ENCODE data around the gene TLN1. TPM values are rescaled to one million over a fixed set of nuclear protein-coding genes. Genes with fewer than 3 reads are reported as not detected.
A peak's percentile ranks its signal among the peaks of the same experiment; 100 is the strongest.

TLN1 gene
- total RNA-seq, 3 donors from 2014 or later = 163 to 497 (median 215) TPM

- TF ChIP-seq, protein P1, sequence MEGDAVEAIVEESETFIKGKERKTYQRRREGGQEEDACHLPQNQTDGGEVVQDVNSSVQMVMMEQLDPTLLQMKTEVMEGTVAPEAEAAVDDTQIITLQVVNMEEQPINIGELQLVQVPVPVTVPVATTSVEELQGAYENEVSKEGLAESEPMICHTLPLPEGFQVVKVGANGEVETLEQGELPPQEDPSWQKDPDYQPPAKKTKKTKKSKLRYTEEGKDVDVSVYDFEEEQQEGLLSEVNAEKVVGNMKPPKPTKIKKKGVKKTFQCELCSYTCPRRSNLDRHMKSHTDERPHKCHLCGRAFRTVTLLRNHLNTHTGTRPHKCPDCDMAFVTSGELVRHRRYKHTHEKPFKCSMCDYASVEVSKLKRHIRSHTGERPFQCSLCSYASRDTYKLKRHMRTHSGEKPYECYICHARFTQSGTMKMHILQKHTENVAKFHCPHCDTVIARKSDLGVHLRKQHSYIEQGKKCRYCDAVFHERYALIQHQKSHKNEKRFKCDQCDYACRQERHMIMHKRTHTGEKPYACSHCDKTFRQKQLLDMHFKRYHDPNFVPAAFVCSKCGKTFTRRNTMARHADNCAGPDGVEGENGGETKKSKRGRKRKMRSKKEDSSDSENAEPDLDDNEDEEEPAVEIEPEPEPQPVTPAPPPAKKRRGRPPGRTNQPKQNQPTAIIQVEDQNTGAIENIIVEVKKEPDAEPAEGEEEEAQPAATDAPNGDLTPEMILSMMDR (IDR thresholded peaks at IDR 0.05) = peak; percentile 37 to 79 (median 49)
- TF ChIP-seq POLR2A (IDR thresholded peaks at IDR 0.05) = no peak
- peak overlapping the region; percentile 94 to 95 for H3K27ac ChIP-seq
- H3K9me3 ChIP-seq = no peaks in the 10 kb centered on the region
- no peaks in the 10 kb centered on the region for H3K36me3 ChIP-seq
- intact Hi-C loops (cut with DNase I; ENCODE audit: low total_unique reads) = no loop called here
- H3K4me3 ChIP-seq = peak overlapping the region; percentile 40 to 78 (median 72)
- peaks cover 3 to 11% of the 10 kb centered on the region in 2 donors for H3K4me1 ChIP-seq
- DNase-seq (ENCODE audit: low spot score in 2 of 2) = peak; percentile 57 to 66
- no peaks in the 10 kb centered on the region for H3K27me3 ChIP-seq
These were observed 24.6 kb upstream of the TLN1 start for GRCh38 chr9:35756275-35757225.

GRCh38 chr9:35755071-35755470 is 23.1 kb upstream of the TLN1 start:
- no peaks in the 10 kb centered on the region for H3K9me3 ChIP-seq
- H3K36me3 ChIP-seq = no peaks in the 10 kb centered on the region
- DNase-seq (ENCODE audit: low spot score in 2 of 2) = no peak
- H3K4me3 ChIP-seq = no peak overlapping the region
- intact Hi-C loops (cut with DNase I; ENCODE audit: low total_unique reads) = no loop called here
- no peak overlapping the region for H3K27ac ChIP-seq
- no peaks in the 10 kb centered on the region for H3K27me3 ChIP-seq
- peaks cover 7 to 15% of the 10 kb centered on the region in 2 donors for H3K4me1 ChIP-seq
- TF ChIP-seq, protein P1 (IDR thresholded peaks at IDR 0.05) = no peak

DNA sequence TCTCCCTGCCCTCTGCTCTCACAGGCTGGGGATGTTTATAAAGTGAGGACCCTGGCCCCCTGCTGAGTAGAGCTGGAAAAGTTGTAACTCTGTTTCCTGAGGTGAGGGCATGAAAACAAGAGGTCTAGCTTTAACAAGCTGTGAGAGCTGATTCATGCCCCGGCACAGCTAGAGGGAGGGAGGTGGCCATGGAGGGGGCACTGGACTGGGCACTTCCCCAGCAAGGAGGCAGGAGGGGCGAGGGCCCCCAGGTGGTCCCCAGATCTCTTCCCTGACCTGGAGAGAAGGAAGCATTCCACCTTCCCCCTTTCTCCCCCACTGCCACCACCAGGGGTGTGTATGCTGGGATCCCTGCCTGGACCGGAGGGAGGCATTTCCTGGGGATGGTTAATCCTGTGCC is 22.3 kb upstream of the TLN1 start, which contains the start of gene MSMP:
TSS of gene MSMP (minus strand) at position 13 of the 400 bp plus-strand sequence. CDS start 147 bp downstream, outside the sequence.
- Histone ChIP-seq H3K4me1 (peaks cover 9 to 19% of the 10 kb centered on the region in 2 donors), H3K27me3 (no peaks in the 10 kb centered on the region), H3K9me3 (no peaks in the 10 kb centered on the region), H3K36me3 (no peaks in the 10 kb centered on the region), H3K27ac (no peak within 1 kb of the TSS), H3K4me3 (no peak within 1 kb of the TSS)
- TF ChIP-seq POLR2A (IDR thresholded peaks at IDR 0.05) (no peak), POLR2AphosphoS5 (IDR thresholded peaks at IDR 0.05) (no peak)
- TF ChIP-seq, protein P1 (IDR thresholded peaks at IDR 0.05) = no peak
- intact Hi-C loops (cut with DNase I; ENCODE audit: low total_unique reads) = no loop called here
- no peak for DNase-seq (ENCODE audit: low spot score in 2 of 2)

DNA sequence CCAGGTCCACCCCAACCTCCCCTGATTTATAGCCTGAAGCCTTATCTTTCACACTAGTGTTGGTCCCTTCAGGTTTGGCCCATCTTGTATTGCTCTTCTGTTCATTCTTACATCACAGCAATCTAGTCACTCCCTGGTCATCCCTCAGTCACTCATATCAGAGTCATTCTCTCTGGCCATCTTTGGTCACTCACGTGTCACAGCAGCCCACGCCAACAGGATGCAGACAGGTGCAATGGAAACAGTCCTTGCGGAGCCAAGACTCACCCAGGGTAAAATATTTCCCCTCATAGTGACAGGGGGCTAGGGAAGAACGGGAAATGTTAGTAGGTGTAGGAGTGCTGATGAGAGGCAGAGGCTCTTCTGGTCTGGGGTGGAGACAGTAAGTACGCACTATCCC is 21.5 kb upstream of the TLN1 start:
- intact Hi-C loops (cut with DNase I; ENCODE audit: low total_unique reads) = no loop called here
- H3K27ac ChIP-seq = no peak overlapping the region

DNA sequence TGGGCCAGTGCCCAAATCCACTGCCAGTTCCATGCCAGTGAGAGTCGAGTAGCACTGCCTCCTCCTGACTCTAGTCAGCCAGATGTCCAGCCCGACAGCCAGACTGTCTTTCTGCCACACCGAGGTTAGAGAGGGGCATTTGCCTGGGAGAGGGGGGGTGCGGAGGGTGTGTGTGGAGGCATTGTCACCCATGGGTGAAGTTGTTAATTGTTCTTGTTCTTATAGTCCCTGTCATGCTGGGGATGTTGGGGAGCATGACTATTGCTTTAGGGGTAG is 18.2 kb upstream of the TLN1 start:
- H3K27ac ChIP-seq = peak overlapping the region; percentile 93 to 95
- no peaks in the 10 kb centered on the region for H3K36me3 ChIP-seq
- peaks cover 6 to 29% of the 10 kb centered on the region in 2 donors for H3K4me1 ChIP-seq
- TF ChIP-seq POLR2AphosphoS5 (IDR thresholded peaks at IDR 0.05) (no peak), POLR2A (IDR thresholded peaks at IDR 0.05) (no peak)
- TF ChIP-seq, protein P1 (IDR thresholded peaks at IDR 0.05) = no peak
- intact Hi-C loops (cut with DNase I; ENCODE audit: low total_unique reads) = no loop called here
- H3K27me3 ChIP-seq = no peaks in the 10 kb centered on the region
- DNase-seq (ENCODE audit: low spot score in 2 of 2) = no peak
- H3K4me3 ChIP-seq = peak overlapping the region; percentile 80 to 98 (median 87)
- H3K9me3 ChIP-seq = no peaks in the 10 kb centered on the region

More for the DNA sequence above, 21.5 kb upstream of the TLN1 start:
- no peaks in the 10 kb centered on the region for H3K36me3 ChIP-seq
- H3K27me3 ChIP-seq = no peaks in the 10 kb centered on the region
- H3K9me3 ChIP-seq = no peaks in the 10 kb centered on the region
- H3K4me3 ChIP-seq = no peak overlapping the region
- no peak for TF ChIP-seq POLR2A (IDR thresholded peaks at IDR 0.05)
- no peak for TF ChIP-seq POLR2AphosphoS5 (IDR thresholded peaks at IDR 0.05)
- TF ChIP-seq, protein P1 (IDR thresholded peaks at IDR 0.05) = no peak
- peaks cover 6 to 16% of the 10 kb centered on the region in 2 donors for H3K4me1 ChIP-seq
- no peak for DNase-seq (ENCODE audit: low spot score in 2 of 2)

All from breast epithelium (tissue), 4 donors.